Cortex of kidney (tissue), 1 donor: ENCODE results near the gene MTFP1.
"Not testable (repeated sequence)": the region's sequence is repeated elsewhere in the genome, so short reads cannot be mapped to it uniquely, and the experiment has no call there.

Experiments used
- DNase-seq: peaks from one replicate; lab custom pipeline; 2025; lab: John Stamatoyannopoulos, UW

Gene MTFP1

GRCh38 chr22:30455075-30455840 lies 29.7 kb downstream of the MTFP1 start:
- DNase-seq = no peak

DNA sequence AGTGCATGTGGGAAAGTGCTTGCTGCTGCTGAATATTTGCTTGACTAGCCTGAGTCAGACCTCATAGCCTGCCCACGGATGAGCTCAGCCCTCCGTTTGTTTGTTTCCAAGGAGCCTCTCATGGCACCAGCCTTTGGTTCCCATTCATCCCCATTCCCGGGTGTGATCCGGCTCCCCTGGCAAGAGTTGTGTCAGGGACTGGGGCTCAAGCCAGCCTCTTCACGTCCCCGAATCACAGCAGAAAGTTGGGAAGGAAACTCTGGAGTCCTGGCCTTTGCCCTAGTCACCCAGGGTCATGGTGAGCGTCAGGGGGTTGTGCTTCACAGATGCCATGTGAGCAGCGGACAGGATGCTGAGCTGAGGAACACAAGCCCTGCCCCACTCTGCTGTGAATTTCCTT lies 32.4 kb downstream of the MTFP1 start:
- DNase-seq = no peak

DNA sequence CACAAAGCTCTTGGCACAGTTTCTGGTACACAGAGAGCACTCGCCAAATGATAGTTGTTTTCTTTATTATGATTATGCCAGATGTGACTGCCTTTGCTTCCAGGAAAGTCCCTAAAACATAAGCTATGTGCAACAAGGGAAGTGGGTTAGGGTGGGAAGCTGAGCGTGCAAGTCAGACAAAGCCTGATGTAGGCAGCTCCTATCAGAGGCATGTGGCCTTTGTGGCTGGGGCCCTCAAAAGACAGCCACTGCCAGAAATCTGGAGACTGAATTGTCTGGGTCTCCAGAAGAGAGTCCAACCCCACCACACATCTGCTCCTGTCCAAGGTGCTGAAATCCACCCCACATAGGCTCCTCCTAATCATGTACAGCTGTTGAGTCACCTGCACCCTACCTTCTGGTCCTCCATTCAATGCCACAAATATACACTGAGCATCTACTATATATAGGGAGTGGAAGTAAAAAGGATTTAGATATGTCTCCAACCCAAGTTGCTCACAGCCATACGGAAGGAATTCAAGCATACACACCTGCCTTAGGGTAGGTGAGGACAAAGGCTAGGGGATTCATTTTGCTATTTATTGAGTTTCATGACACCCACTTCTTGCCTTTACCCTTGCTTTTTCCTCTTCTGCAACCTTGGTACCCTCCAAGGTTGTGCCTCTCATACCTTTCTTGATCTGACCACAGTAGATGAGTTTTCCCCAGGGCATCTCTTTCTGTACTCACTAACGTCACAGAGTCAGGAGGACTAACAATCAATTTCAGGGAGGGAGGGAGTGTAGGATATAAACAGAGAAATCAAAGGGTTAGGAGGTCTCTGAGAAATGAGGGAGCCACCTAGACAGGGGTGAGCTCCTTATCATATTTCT lies 33.8 kb downstream of the MTFP1 start:
- no peak for DNase-seq

DNA sequence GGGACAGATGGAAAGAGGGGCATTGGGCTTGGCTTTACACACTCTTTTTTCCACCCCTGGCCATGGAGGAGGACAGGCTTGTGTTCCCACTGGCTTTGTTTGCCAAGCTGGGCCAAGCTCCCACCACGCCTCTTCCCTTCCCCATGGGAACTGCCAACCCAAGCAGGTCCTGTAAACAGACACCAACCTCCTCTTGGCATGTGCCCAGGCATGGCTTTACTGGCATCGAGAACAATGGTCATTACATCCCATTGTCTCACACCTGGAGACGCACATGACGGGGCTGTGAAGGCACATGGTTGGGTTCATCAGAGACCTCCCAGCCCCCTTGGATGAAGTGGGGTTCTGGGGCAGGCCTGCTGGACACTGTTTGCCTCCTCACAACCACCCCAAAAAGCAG lies 34.6 kb downstream of the MTFP1 start:
- DNase-seq = no peak

DNA sequence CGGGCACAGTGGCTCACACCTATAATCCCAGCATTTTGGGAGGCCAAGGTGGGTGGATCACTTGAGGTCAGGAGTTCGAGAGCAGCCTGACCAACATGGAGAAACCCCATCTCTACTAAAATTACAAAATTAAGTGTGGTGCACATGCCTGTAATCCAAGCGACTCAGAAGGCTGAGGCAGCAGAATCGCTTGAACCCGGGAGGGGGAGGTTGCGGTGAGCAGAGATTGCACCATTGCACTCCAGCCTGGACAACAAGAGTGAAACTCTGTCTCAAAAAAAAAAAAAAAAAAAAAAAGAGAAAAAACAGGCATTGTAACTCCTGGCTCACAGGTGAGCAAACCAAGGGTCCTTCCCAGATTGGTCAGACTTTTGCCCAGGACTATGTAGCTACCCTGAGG lies 35.0 kb downstream of the MTFP1 start:
- DNase-seq = not testable (repeated sequence)

GRCh38 chr22:30469165-30469564 lies 43.6 kb downstream of the MTFP1 start:
- DNase-seq = no peak

DNA sequence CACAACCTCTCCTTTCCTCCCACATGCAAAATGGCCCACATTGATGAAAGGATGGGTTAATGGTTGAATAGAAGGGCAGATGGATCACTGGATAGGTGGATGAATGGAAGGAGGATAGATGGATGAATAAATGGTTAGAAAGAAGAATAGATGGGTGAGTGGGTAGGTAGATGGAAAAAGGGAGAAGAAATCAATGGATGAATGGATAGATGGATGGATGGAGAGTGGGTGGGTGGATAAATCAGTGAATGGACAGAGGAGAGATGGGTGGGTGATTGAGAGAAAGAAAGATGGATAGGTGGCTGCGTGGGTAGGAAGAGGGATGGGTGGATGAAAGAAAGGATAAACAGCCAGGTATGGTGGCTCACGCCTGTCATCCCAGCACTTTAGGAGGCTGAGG lies 45.1 kb downstream of the MTFP1 start:
- DNase-seq = no peak

- no peak for DNase-seq
Observed at GRCh38 chr22:30471616-30472318, 46.2 kb downstream of the MTFP1 start, which contains the start of gene SEC14L3. Gene SEC14L3, minus strand, starts transcription at chr22:30472017. Its CDS starts 59 bp downstream, at chr22:30471958.

DNA sequence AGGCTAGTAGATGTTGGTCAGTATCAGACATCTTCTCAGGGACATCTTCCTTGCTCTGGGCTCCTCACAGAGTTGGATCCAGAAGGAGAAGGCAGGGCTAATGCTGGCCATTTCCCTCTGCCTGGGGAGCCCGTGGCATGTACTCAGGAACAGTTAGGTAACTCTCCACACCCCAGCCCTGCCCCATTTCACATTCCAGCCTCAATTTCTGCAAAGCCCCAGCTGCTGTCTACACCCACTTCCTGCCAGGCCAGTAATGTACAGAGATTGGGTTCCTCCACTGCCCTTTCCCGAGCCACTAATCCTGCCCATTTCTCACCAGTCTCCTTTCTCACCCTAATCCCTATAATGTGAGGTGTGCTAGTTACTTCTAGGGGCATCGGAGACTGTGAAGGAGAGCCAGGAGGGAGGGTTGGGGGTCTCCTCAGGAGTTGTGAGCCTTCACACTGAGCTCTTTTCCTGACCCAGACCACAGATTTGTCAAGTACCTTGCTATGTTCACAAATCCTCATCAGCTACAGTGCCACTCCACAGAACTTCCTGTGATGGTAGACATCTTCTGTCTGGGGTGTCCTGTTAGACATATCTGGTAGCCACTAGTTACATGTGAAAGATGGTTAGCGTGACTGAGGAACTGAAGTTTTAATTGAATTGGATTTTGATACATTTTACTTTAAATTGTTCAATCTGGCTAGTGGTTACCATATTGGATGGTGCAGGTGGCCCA lies 47.6 kb downstream of the MTFP1 start:
- no peak for DNase-seq

DNA sequence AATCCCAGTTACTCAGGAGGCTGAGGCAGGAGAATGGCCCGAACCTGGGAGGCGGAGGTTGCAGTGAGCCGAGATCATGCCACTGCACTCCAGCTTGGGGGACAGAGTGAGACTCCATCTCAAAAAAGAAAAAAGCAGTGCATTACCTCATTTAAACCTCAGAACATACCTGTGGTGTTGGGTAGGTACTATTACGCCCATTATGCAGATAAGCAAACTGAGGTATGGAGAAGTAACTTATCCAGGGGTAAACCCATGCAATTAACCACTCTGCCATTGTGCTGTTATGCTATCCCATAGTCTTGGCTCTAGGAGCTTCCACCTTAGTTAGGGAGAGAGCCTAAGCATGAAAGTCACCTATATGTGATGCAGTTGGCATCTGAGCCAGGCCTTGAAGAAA lies 48.6 kb downstream of the MTFP1 start:
- no peak for DNase-seq

DNA sequence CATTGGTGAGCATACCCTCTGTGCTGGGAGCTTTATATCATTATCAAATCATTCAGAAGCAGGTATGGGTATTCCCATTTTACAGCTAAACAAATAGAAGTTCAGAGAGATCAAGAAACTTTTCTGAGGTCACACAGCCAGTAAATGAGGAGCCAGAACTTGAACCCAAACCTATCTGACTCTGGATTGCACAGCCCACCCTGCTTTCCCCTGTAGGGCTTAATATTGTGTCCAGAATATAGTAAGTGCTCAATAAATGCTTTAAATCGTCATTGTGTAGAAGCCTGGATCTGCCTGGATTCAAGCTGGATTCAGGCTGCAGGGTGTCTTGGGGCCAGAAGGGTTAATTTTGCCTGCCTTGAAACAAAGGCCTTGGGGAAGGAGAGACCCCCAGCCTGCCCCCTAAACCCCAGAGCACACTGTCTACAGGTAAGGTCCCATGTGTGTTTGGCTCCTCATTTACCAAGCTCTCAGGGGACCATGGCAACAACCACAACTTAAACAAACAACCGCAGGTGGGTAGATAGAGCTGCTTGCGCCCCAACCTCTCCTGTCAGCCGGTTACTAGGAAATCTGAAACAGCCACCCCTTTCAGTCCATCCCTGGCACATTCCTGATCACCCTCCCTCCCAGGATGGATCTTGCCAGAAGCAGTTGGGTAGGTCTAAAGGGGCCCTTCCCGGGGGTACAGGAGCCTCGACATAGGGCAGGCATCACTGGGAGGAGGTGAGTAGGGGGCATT lies 49.3 kb downstream of the MTFP1 start:
- DNase-seq = no peak
